ENCODE measurements around the gene NRP2.

DNA sequence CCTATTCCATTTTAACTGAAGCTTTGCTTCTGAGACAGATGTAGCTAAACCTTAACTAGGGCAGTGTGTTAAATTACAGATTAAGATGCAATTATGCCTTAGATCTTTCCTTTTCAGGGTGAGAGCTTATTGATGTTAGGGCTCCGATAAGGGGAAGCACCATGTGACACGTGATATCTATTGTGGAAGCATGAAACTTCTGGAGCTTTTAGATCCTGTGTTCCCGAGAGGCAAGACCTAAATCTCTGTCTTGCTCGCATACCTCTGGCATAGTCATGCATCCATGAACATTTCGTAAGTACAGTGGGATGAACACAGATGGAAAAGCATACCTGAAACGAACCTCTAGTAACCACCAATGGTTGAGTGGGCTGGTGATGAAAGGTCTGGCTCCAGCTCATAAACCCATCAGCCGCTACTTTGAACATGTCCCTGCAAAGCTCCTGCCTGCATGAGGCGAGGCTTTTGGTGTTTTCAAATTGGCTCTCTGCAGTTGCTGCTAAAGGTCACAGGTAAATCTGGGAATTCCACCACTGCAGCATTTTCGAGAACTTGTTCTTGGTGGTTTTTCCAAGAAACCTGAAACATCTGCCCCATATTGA lies 3.7 kb upstream of the NRP2 start:
- TF ChIP-seq, protein P1, sequence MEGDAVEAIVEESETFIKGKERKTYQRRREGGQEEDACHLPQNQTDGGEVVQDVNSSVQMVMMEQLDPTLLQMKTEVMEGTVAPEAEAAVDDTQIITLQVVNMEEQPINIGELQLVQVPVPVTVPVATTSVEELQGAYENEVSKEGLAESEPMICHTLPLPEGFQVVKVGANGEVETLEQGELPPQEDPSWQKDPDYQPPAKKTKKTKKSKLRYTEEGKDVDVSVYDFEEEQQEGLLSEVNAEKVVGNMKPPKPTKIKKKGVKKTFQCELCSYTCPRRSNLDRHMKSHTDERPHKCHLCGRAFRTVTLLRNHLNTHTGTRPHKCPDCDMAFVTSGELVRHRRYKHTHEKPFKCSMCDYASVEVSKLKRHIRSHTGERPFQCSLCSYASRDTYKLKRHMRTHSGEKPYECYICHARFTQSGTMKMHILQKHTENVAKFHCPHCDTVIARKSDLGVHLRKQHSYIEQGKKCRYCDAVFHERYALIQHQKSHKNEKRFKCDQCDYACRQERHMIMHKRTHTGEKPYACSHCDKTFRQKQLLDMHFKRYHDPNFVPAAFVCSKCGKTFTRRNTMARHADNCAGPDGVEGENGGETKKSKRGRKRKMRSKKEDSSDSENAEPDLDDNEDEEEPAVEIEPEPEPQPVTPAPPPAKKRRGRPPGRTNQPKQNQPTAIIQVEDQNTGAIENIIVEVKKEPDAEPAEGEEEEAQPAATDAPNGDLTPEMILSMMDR (IDR thresholded peaks at IDR 0.05): no peak
- TF ChIP-seq EZH2 (IDR thresholded peaks at IDR 0.05; ENCODE audit: borderline replicate concordance, insufficient read depth, low read depth, low read length, poor library complexity, severe bottlenecking): no peak

Data from B cell (primary cell).